OCI-LY3 (cell line): Measurements from ENCODE around the gene CLTCL1.

Experiments
- H2AFZ ChIP-seq: fragments of 200-600, 300-600 bp; shearing (Covaris generic); 2 replicates; pipeline ENCODE4 v1.6.0; 2014; ENCODE audit warnings: antibody characterized with exemption, low read depth, low read length
- H3K27ac ChIP-seq: fragments of 200-600, 300-600 bp; sonication (generic); 2 replicates; pipeline ENCODE4 v1.5.1; 2014; ENCODE audit warnings: mild to moderate bottlenecking, low read length, moderate library complexity, mixed read lengths
- H3K27me3 ChIP-seq: fragments of 200-600, 300-600 bp; sonication (generic); 2 replicates; pipeline ENCODE4 v1.6.1; 2014; ENCODE audit warnings: low read depth, low read length, mixed read lengths
- H3K36me3 ChIP-seq: fragments of 200-600, 300-600 bp; sonication (generic); replicated peaks from 2 replicates; pipeline ENCODE3; 2014; ENCODE audit warnings: low read depth, low read length, mixed read lengths
- H3K4me1 ChIP-seq: fragments of 300-600, 200-600 bp; sonication (generic); 2 replicates; pipeline ENCODE4 v1.6.1; 2014; ENCODE audit warnings: low read length, mixed read lengths
- H3K4me2 ChIP-seq: fragments of 200-600, 300-600 bp; sonication (generic); 2 replicates; pipeline ENCODE4 v1.6.1; 2014; ENCODE audit warnings: low read length, mixed read lengths
- H3K4me3 ChIP-seq: fragments of 300-600, 200-600 bp; sonication (generic); 2 replicates; pipeline ENCODE4 v1.5.1; 2014; ENCODE audit warnings: antibody characterized with exemption, mild to moderate bottlenecking, low read length, moderate library complexity
- H3K79me2 ChIP-seq: fragments of 300-600, 200-600 bp; shearing (Covaris generic); 2 replicates; pipeline ENCODE4 v1.6.1; 2014; ENCODE audit warnings: mild to moderate bottlenecking, low read length, mixed read lengths
- H3K9ac ChIP-seq: fragments of 300-600, 200-600 bp; shearing (Covaris generic); 2 replicates; pipeline ENCODE4 v1.6.0; 2014; ENCODE audit warnings: mild to moderate bottlenecking, low read length, moderate library complexity
- H3K9me3 ChIP-seq: fragments of 200-600, 300-600 bp; shearing (Covaris generic); 2 replicates; pipeline ENCODE4 v1.6.1; 2014; ENCODE audit warnings: low read length, mixed read lengths; ENCODE audit not compliant: insufficient read depth
- H4K20me1 ChIP-seq: fragments of 200-600, 300-600 bp; sonication (generic); 2 replicates; pipeline ENCODE4 v1.6.1; 2016; ENCODE audit warnings: low read length, mixed read lengths; ENCODE audit not compliant: insufficient read depth
- CTCF ChIP-seq: fragments of 200-600, 300-600 bp; sonication (generic); IDR thresholded peaks from 2 replicates; pipeline ENCODE4 v1.5.1; 2014; ENCODE audit warnings: antibody characterized with exemption, low read length, low read depth
- EZH2phosphoT487 ChIP-seq: fragments of 200-600 bp; shearing (Covaris generic); IDR thresholded peaks from 2 replicates; pipeline ENCODE4 v1.6.1; 2018; ENCODE audit warnings: antibody characterized with exemption, mixed run types, low read depth

The CLTCL1 gene

GRCh38 chr22:19152942-19153883, 138.3 kb downstream of the CLTCL1 start:
- no peak for TF ChIP-seq EZH2phosphoT487
- TF ChIP-seq CTCF: no peak

GRCh38 chr22:19151329-19152191, 140.0 kb downstream of the CLTCL1 start:
- no peaks in the 10 kb centered on the region for H3K9me3 ChIP-seq
- TF ChIP-seq CTCF (no peak), EZH2phosphoT487 (no peak)
- no peaks in the 10 kb centered on the region for H3K4me1 ChIP-seq
- H3K36me3 ChIP-seq: no peaks in the 10 kb centered on the region
- H2AFZ ChIP-seq: no peak overlapping the region
- no peak overlapping the region for H3K4me3 ChIP-seq
- no peak overlapping the region for H3K27ac ChIP-seq
- no peaks in the 10 kb centered on the region; the same call in 1 of the 2 replicates for H3K27me3 ChIP-seq
- no peak overlapping the region for H3K4me2 ChIP-seq
- H3K79me2 ChIP-seq: no peaks in the 10 kb centered on the region
- no peaks in the 10 kb centered on the region for H4K20me1 ChIP-seq
- no peak overlapping the region for H3K9ac ChIP-seq

More at GRCh38 chr22:19152942-19153883, 138.3 kb downstream of the CLTCL1 start:
- Histone ChIP-seq H3K9ac (no peak overlapping the region), H3K4me1 (no peaks in the 10 kb centered on the region), H3K27ac (no peak overlapping the region), H3K27me3 (no peaks in the 10 kb centered on the region; the same call in 1 of the 2 replicates), H4K20me1 (no peaks in the 10 kb centered on the region), H3K79me2 (no peaks in the 10 kb centered on the region), H3K9me3 (no peaks in the 10 kb centered on the region), H3K36me3 (no peaks in the 10 kb centered on the region), H3K4me3 (no peak overlapping the region), H2AFZ (no peak overlapping the region), H3K4me2 (no peak overlapping the region)

- TF ChIP-seq EZH2phosphoT487 (no peak), CTCF (no peak)
- no peak overlapping the region for H3K4me3 ChIP-seq
- no peaks in the 10 kb centered on the region; the same call in 1 of the 2 replicates for H3K27me3 ChIP-seq
Observed at GRCh38 chr22:19150482-19151328, 140.8 kb downstream of the CLTCL1 start.

More at GRCh38 chr22:19150482-19151328, 140.8 kb downstream of the CLTCL1 start:
- Histone ChIP-seq H4K20me1 (no peaks in the 10 kb centered on the region), H3K36me3 (no peaks in the 10 kb centered on the region), H3K79me2 (no peaks in the 10 kb centered on the region), H2AFZ (no peak overlapping the region), H3K9ac (no peak overlapping the region), H3K4me1 (no peaks in the 10 kb centered on the region), H3K27ac (no peak overlapping the region), H3K4me2 (no peak overlapping the region), H3K9me3 (no peaks in the 10 kb centered on the region)
